ENCODE data around the gene OLIG3.

DNA sequence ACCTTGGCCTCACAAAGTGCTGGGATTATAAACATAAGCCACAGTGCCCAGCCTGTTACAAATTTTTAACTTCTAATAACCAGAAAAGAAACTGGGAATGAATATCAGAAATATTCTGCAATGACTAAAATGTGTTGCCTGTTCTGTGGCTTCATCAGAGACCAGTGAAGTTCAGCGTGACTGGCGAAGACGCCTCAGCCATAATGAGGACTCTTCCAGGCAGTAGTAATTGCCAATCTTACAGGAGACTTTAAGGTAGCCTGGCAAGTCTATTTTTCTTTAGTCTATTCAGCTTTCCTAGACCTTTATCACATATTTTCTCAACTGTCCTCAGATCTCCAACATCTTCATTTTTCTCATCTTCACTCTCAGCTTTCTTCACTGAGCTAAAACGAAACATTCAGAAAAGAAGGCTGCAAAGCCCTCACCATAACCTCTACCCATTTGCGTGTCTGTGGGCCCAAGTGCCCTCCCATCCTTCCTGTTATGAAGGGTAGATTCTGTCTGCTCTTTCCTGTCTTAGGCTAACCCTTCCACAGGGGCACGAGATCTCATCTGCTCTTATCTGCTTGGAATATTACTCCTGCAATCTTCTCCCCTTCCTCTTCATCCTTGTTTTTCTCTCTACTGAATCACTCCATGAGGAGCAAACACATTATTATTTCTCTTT, 42.0 kb upstream of the OLIG3 start:
- TF ChIP-seq, protein P1, sequence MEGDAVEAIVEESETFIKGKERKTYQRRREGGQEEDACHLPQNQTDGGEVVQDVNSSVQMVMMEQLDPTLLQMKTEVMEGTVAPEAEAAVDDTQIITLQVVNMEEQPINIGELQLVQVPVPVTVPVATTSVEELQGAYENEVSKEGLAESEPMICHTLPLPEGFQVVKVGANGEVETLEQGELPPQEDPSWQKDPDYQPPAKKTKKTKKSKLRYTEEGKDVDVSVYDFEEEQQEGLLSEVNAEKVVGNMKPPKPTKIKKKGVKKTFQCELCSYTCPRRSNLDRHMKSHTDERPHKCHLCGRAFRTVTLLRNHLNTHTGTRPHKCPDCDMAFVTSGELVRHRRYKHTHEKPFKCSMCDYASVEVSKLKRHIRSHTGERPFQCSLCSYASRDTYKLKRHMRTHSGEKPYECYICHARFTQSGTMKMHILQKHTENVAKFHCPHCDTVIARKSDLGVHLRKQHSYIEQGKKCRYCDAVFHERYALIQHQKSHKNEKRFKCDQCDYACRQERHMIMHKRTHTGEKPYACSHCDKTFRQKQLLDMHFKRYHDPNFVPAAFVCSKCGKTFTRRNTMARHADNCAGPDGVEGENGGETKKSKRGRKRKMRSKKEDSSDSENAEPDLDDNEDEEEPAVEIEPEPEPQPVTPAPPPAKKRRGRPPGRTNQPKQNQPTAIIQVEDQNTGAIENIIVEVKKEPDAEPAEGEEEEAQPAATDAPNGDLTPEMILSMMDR (conservative IDR thresholded peaks at IDR 0.05): no peak
- TF ChIP-seq ZFX (IDR thresholded peaks at IDR 0.05): no peak
